Upper lobe of left lung (tissue), 4 donors: ENCODE results near the gene STRIP1.

Experiments used
- CTCF ChIP-seq, 6 experiments: fragments of 450-650 bp in 4 of 6; fragments of 200-600 bp in 2 of 6; sonication (generic) in 2 of 6; IDR thresholded peaks; one replicate each; pipeline ENCODE4 v1.5.1; 2016 to 2019; ENCODE audit warnings: antibody characterized with exemption in 6 of 6
- POLR2AphosphoS5 ChIP-seq, 2 donors: sonication (generic); formaldehyde crosslinking; IDR thresholded peaks; one replicate each; pipeline ENCODE4 v1.5.1; 2017; ENCODE audit warnings: antibody characterized with exemption in 2 of 2

GRCh38 chr1:110006516-110006915 is 27.9 kb upstream of the STRIP1 start:
- TF ChIP-seq CTCF (IDR thresholded peaks at IDR 0.05) (no peak), POLR2AphosphoS5 (IDR thresholded peaks at IDR 0.05) (no peak)
